Measurements from ENCODE around the gene PSKH1. TPM values are rescaled to one million over a fixed set of nuclear protein-coding genes. Genes with fewer than 3 reads are reported as not detected.

PSKH1 gene
- total and polyA plus RNA-seq, 9 of the 15 experiments (the other 6 are each of a cell fraction or from before 2014, with no cell fraction given) = 0.96 to 20.9 (median 9.4) TPM

DNA sequence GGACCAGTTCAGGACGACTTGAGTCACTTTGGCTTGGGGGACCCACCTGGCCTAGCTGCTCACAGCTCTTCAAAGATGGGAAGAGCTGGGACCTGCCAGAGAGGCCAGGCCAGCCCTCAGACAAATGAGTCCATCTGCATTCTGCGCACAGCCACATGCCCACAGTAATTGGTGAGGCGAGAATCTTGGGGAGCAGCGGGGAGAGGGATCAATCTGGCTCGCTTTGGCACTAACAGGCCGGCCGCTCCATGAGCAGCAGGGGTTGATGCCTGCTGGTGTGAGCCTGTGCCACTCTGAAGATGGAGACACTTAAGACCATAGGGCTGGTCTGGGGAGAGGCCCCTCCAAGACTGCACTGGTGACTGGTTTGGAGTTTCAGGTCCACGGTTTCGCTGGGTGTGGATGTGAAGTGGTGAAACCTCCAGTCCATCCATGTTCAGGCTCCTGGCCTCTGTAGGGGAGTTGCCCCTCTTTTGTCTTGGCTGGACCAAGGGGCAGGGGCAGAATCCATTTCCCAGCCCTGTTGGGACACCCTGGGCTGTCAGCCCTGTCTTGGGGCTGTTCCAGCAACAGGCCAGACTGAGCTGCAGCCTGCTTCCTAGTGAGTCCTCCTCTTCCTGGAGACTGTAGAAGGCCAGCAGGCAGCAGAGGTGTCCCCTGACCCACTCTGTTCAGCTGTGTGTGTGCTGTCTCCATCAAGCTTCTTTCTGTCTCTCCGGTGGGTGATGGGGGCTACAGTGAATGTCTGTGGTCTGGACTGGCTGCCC is 31.3 kb downstream of the PSKH1 start (continued):
- TF ChIP-seq ZSCAN29 (IDR thresholded peaks at IDR 0.05) (no peak), SIN3B (IDR thresholded peaks at IDR 0.05; ENCODE audit: low read depth) (no peak), CEBPZ (IDR thresholded peaks at IDR 0.05; ENCODE audit: borderline replicate concordance, low read depth, low read length) (no peak)

- DNase-seq (ENCODE audit: extremely low read depth in 1 of 4, low spot score in 3 of 4) (no peak), FAIRE-seq (no peak), ATAC-seq (no peak)
- Histone ChIP-seq H3K4me3 (no peak overlapping the region), H3K4me2 (ENCODE audit: insufficient read depth, low read length) (no peak overlapping the region), H2AFZ (ENCODE audit: low read depth, low read length) (no peak overlapping the region), H3K9me3 (replicated peaks; ENCODE audit: control insufficient read depth, insufficient read depth, low read depth, low read length) (no peaks in the 10 kb centered on the region), H3K79me2 (ENCODE audit: control insufficient read depth, insufficient read depth, low read length) (no peaks in the 10 kb centered on the region), H3K27me3 (ENCODE audit: control insufficient read depth in 2 of 2, insufficient read depth in 2 of 2, low read length in 2 of 2) (no peaks in the 10 kb centered on the region), H3K9me1 (ENCODE audit: control insufficient read depth, insufficient read depth, low read length) (peaks cover 3% of the 10 kb centered on the region), H3K4me1 (replicated peaks in 1 of 2; ENCODE audit: control insufficient read depth in 2 of 2, insufficient read depth in 2 of 2, low read length in 2 of 2) (peaks cover 13 to 37% of the 10 kb centered on the region in 2 experiments), H3K9ac (ENCODE audit: insufficient read depth in 1 of 2, low read depth in 2 of 2, low read length in 2 of 2) (peak overlapping the region in 1 of 2 experiments; percentile 15; a peak in 1 of 4 replicates), H4K20me1 (replicated peaks; ENCODE audit: control insufficient read depth, insufficient read depth, low read length) (peaks cover 22% of the 10 kb centered on the region), H3K36me3 (ENCODE audit: control insufficient read depth, insufficient read depth, low read length) (peaks cover 11% of the 10 kb centered on the region; the same call in 1 of the 3 replicates), H3K27ac (ENCODE audit: extremely low read depth, low read depth, low read length) (no peak overlapping the region)
- 51% methylated on average over 13 of the region's 13 CpGs for WGBS (ENCODE audit: insufficient coverage, low coverage, missing lambda C conversion rate)
- ChIA-PET CTCF (ENCODE audit: low intra/inter-chr PET ratio) (interaction anchor here (0.6 to 1.7 kb wide), 5 partner anchors 41 to 254 kb away, joined by 3 to 6 read pairs (median 4); partner anchors contain the start of gene NRN1L), POLR2A (interaction anchor here (0.7 to 1.0 kb wide), 3 partner anchors 10 to 32 kb away, joined by 3 read pairs; no protein-coding TSS in a partner anchor)
- intact Hi-C loops (cut with micrococcal nuclease) (no loop called here), in situ Hi-C loops (cut with MboI) (loop anchor here (5.0 to 10.0 kb wide), 3 partner anchors 109 to 401 kb away; partner anchors contain the start of genes C16orf86, ENKD1 and RIPOR1)
- no TSS peak for BruUV-seq (replicated peaks)
- TF ChIP-seq DEAF1 (CRISPR knock-in tag; IDR thresholded peaks at IDR 0.05) = no peak
- no peak for TF ChIP-seq YBX1 (IDR thresholded peaks at IDR 0.05)
- TF ChIP-seq NR4A1 (CRISPR knock-in tag; IDR thresholded peaks at IDR 0.05) = no peak
- no peak for TF ChIP-seq NR4A1 (tag; IDR thresholded peaks at IDR 0.05)
- TF ChIP-seq SOX6 (IDR thresholded peaks at IDR 0.05) = no peak
Observed at GRCh38 chr16:67926181-67926750, 33.2 kb downstream of the PSKH1 start.
